IPS DF 4.7 (cell line): Measurements from ENCODE around the gene ELK3.

Source experiments
- DNase-seq: peaks from one replicate; pipeline ENCODE4 v3.0.0-alpha.2; 2013; ENCODE audit warnings: low spot score; ENCODE audit errors: extremely low read depth

ELK3 gene

DNA sequence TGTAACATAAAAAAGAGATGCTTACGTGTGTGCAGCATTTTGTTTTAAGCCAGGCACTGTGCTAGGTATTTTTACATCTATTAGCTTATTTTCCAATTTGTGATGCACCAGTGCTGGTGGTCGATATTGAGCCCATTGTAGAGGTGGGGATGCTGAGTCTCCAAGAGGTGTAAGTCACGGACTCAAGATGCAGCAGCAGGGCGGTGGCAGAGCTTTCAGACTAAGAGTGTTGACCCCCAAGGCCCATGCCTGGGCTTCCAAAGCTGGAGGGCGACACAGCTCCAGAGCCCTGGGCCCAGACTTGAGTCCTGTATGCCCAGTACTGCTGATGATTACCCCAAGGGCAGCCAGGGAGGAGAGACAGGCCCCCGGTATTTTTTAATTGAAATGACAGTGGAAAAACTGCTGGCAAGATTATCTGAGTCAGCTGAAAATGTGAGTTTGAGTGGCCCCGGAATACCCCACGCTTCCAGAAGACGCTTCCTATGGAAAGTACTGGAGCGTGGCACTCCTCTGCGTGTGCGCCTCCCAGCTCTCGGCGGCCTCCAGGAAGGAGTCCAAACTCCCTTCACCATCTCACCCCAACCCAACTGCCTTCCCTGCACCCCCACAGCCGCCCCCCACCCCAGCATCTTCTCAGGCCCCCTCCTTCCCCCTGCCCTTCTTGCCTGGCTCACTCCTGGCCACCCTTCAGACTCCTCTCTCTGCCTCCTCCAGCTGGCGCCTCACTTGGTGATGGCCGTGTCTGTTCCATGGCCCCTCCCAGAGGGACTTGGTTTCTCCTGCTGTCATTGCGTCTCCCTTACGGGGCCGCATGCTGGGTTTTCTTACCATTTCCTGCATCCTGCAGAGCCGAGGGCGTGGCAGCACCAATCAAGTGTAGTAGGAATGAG lies 40.7 kb downstream of the ELK3 start:
- DNase-seq, result no peak

DNA sequence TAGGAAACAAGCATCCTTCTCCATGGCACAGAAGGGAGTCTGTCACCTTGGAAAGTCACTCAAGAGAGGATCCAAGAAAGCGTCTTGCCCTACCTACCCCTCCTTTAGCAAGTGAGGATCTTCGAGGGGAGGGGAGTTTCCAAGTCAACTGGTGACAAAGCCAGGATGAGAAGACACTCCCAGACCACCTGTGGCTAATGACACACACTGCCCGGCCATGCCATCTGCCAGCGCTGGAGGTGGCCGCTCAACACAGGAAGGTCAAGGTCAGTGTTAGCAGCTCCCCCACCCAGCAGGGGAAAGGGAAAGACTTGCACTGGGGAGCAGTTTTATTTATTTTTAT lies 41.3 kb downstream of the ELK3 start:
- DNase-seq, result no peak

DNA sequence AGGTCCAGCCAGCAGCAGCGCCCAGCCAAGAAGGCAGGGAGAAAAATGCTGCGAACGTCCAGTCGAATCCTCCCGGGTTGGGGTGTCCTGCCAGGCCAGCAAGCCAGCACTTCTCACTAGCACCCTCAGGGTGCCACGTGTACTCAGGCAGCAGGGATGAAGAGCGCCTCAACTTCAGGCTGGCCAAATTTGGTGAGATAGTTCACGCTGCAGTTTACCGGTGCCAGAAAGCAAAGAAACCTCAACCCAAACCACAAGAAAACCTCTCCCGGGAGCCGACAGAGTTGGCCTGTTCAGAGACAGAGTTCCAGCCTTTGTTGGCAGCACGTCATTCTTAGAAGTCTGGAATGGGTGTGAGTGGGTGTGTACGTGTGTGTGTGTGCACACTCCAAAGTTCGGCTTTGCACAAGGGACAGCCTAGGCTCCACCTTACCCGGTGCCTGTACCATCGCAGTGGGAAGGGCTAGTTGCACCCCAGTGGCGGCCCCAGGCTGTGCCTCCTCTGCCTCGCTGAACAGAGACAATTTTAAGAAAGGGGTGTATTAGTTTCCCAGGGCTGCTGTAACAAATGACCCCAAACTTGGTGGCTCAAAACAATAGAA lies 42.1 kb downstream of the ELK3 start:
- no peak for DNase-seq

DNA sequence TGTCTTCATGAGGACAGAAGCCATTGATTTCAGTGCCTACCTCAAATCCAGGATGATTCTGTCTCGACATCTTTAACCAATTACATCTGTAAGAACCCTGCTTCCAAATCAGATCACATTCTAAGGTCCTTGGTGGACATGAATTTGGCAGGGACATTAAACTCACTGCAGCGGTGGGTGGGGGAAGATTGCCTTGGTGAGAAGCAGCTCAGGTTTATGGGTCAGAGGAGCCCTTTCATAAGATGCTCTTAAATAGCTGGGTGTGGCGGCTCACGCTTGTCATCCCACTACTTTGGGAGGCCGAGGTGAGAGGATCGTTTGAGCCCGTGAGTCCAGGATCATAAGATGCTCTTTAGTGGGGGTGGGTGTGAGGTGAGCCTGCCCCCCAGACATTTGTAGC lies 42.9 kb downstream of the ELK3 start:
- DNase-seq, result no peak

- no peak for DNase-seq
These were observed 43.4 kb downstream of the ELK3 start for GRCh38 chr12:96237465-96238077.

DNA sequence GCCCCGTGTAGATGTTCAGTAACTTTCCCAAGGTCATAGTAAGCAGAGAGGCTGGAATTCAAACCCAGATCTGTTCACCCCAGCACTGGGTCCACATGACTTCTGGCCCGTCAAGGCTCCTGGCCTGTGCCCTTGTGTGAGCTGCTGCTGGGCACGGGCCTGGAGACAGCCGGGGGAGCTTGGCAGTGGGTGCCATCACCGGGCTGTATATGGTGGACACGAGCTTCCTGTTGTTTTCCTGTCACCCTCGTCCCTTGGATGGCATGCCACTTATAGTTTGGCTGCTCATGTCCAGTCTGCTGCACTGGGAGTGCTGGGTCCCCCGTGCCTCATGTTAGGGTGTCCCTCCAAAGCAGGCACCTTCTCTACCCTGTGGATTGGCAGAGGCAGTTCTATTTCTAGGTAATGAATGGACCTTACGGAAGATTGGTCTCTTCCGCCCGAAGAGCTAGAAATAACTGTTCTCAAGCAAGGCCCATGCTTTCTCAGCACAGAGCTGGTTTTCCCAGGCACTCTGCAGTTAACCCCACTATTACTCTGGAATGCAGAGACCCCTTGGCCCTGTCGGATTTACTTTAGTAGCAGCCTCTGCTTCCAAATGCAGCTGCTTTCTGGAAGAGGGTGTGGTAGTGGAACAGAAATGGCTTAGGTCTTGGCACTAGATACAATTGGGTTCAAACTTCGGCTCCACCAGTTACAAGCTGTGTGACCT lies 44.3 kb downstream of the ELK3 start:
- DNase-seq, result no peak

GRCh38 chr12:96239711-96240635 lies 45.8 kb downstream of the ELK3 start:
- no peak for DNase-seq

- DNase-seq, result no peak
These were observed 46.5 kb downstream of the ELK3 start for GRCh38 chr12:96240656-96241055.

DNA sequence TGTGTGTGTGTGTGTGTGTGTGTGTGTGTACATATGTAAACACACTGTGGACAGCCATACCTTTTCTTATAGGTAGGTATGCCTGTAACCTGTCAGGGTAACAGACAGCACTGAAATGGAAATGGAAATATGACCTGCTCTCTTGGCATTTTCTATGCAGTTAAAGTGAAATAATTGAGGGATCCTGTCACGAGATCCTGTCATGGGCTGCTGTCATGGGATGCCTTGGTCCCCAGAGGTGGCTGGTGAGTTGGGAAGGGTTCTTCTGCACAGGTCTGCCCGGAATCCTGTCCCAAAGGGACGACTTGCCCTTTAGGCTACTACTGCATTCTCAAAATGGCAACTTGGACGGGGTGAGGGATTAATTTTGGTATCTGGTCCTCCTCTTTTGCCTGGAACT lies 47.3 kb downstream of the ELK3 start:
- no peak for DNase-seq

DNA sequence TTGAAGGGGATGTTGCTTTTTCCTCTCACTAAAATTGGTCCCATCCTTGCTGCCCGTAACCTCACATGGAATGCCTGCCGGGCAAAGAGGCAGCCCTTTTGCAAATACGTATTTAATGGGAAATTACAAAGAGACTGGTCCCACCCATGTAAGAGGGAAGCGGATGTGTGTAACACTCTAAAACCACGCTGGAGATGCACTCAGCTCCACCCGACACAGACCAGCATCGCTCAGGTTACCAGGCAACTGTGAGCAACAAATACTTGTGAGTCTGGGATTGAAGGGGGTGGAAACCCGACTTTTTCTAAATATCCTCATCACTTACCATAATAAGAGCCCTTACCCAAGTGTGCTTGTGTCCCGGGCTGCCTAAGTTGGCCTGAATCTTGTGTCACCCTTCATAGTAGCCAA lies 47.7 kb downstream of the ELK3 start:
- DNase-seq, result no peak

DNA sequence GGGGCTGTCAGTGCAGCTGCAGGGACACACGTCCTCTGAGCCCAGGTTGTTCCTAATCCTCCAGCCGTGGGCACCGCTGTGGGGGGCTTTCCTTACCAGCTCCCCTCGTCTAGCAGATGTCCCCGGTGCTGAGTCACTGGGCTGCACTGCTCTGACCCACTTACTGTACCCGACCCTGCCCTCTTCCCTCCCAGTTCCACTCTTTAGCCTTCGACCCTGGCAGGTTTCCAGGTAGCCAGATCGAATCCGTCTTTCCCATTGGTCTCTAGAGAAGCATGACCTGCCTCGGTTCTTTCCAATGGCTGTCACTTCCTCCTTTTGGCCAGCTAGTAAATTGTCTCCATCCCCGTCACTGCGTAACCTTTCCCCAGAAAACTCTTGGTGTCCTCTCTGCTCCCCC lies 48.4 kb downstream of the ELK3 start:
- no peak for DNase-seq

DNA sequence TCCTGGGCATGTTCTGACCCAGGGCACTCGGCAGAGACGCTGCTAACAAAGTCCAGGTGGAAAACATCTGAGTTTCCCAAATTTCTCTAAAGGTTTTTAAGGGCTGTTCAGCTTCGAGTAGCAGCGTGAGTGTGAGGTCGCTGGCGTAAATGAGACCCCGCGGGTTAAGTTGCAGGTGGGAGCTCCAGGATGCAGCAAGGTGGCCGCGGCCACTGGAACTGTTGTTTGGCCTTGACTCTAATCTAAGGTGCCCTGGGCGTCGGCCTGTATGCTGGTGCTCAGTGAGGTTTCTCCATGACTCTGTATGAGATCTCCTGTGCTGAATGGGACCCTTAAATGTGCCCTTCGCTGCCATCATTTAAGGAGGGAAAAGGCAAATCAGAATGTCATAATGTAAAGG lies 50.7 kb downstream of the ELK3 start:
- no peak for DNase-seq

DNA sequence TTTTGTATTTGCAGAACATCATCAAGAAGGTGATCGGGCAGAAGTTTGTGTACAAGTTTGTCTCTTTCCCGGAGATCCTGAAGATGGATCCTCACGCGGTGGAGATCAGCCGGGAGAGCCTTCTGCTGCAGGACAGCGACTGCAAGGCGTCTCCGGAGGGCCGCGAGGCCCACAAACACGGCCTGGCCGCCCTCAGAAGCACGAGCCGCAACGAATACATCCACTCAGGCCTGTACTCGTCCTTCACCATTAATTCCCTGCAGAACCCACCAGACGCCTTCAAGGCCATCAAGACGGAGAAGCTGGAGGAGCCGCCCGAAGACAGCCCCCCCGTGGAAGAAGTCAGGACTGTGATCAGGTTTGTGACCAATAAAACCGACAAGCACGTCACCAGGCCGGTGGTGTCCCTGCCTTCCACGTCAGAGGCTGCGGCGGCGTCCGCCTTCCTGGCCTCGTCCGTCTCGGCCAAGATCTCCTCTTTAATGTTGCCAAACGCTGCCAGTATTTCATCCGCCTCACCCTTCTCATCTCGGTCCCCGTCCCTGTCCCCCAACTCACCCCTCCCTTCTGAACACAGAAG lies 52.8 kb downstream of the ELK3 start:
- no peak for DNase-seq

DNA sequence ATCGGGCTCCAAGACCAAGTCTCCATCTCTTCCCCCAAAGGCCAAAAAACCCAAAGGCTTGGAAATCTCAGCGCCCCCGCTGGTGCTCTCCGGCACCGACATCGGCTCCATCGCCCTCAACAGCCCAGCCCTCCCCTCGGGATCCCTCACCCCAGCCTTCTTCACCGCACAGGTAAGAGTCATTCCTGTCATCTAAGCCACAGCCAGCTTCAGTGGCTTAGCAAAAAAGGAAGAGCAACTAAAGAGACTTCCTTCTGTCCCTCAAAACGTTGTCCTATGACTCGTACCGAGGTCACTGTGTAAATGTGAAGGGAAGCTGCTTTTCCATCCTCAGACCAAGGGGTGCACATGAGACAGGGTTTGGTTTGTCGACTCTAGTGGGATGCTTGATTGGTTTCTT lies 53.4 kb downstream of the ELK3 start:
- no peak for DNase-seq

DNA sequence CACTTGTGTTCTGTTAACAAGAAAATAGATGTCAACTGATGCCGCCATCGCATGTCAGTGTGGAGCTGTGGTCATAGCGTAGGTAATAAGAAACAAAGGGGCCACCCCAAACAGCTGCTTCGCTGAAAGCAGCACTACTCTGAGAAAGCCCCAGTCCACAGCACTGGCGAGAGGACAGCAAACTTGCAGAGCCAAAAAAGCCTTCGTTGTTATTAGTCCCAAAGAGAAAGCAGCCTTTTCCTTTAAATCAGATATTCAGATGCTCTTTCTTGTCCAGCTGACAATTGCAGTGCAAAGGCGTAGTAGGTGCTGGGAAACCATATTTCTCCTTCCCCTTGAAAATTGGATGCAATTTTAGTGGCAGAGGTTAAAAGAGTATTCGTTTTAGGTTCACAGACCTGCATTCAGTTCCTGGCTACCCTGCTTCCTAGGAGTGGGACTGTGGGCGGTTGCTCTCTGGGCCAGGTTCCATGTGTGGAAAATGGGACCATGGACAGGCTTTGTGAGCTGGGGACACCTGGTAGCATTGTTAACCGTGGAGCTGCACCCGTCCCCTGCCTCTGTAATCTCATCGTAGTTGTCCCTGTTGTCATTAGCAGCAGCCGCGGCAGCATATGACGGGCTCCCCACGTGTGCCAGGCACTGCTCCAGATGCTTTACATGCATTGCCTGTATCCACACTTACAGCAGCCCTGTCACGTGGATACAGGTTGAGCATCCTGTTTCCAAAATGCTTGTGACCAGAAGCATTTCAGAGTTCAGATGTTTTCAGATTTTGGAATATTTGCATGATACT lies 54.2 kb downstream of the ELK3 start:
- no peak for DNase-seq

DNA sequence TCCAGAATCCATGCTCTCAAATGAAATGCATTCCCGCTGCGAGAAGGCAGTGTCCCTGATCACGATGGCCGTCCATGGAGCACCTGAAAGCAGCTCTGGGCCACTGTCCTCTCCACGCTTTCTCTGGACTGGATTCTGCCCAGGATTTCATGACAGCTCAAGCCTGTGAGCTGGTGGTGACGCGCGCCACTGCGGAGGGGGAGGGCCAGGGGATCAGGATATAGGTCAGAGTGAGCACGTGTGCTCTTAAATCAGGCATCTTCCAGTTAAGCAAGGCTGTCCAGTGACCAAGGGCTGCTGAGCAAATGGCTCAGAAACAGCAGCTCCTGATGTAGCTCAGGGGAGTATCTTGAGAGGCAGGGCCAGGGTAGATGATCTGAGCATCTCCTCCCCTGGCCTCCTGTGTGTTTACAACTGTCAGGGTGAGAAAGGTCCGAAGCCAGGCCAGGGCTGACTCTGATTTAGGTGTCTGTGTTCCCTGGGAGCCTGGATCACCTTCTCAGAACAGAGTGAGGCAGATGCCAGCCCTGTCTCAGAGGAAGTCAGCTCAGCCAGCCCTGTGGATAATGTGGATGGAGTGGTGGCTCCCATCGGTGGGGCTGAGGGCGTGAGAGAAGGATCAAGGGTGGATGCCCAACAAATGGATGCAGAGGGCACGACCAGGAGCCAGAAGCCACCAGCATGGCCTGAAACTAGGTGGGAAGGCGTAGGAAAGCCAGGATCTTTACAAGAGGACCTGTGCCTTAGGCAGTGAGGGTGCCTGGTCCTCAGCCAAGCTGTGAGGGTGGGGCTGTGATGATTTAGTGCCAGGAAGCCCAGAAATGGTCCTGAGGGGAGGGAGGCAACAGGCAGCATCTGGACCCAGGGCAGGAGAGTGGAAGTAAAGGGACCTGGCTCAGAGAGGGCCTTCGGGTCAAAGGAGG lies 55.3 kb downstream of the ELK3 start:
- no peak for DNase-seq

GRCh38 chr12:96250119-96250685 lies 56.0 kb downstream of the ELK3 start:
- no peak for DNase-seq

DNA sequence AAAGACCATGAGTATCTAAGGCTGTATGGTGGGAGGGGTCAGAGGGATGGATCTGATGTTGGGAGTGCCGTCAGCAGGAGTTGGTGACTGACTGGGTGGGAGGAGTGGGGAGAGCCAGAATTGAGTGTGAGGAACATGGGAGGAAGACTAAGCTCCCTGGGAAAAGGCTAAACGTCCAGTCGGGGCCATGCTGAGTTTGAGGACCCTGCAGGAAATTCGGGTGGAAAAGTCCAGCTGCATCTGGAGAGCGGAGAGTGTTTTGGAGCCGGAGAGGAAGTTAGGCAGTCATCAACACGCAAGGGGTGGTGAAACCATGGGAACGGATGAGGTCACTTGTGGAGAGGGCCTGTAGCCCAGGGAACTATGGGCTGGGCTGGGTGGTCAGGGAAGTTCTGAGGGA lies 60.9 kb downstream of the ELK3 start:
- no peak for DNase-seq
